ENCODE results near the gene SUPT16H. TPM values are rescaled to one million over a fixed set of nuclear protein-coding genes. Genes with fewer than 3 reads are reported as not detected.

SUPT16H gene
- total and polyA plus RNA-seq, 2 of the 13 experiments (the other 11 are each of a cell fraction or from before 2014, with no cell fraction given) = 77.5 to 230 TPM

- no peak overlapping the region for H3K4me3 ChIP-seq (replicated peaks in 1 of 3; ENCODE audit: insufficient read depth in 1 of 3, low read depth in 2 of 3, low read length in 3 of 3)
- BruUV-seq (replicated peaks) = no TSS peak
- no peak overlapping the region for H3K27ac ChIP-seq (ENCODE audit: extremely low read length, insufficient read depth, low read length)
- no peaks in the 10 kb centered on the region for H3K9me3 ChIP-seq (ENCODE audit: low read length)
- no peaks in the 10 kb centered on the region for H3K4me1 ChIP-seq (ENCODE audit: insufficient read depth, low read length)
- TF ChIP-seq DR1 (CRISPR knock-in tag; IDR thresholded peaks at IDR 0.05) (no peak), PAF1 (CRISPR knock-in tag; IDR thresholded peaks at IDR 0.05) (no peak), FOXJ3 (CRISPR knock-in tag; IDR thresholded peaks at IDR 0.05; ENCODE audit: borderline replicate concordance) (no peak), FUBP1 (CRISPR knock-in tag; IDR thresholded peaks at IDR 0.05; ENCODE audit: borderline replicate concordance) (no peak), SPEN (CRISPR knock-in tag; IDR thresholded peaks at IDR 0.05; ENCODE audit: low read depth) (no peak), ZNF552 (CRISPR knock-in tag; IDR thresholded peaks at IDR 0.05; ENCODE audit: borderline replicate concordance) (no peak), MATR3 (CRISPR knock-in tag; IDR thresholded peaks at IDR 0.05) (no peak), ARNT2 (CRISPR knock-in tag; IDR thresholded peaks at IDR 0.05; ENCODE audit: low read depth) (no peak), ZNF143 (CRISPR knock-in tag; IDR thresholded peaks at IDR 0.05) (no peak), THYN1 (CRISPR knock-in tag; IDR thresholded peaks at IDR 0.05; ENCODE audit: borderline replicate concordance, low read depth) (no peak)
- H3K4me2 ChIP-seq (ENCODE audit: low read depth, low read length) = no peak overlapping the region
- H3K36me3 ChIP-seq (replicated peaks in 1 of 2; ENCODE audit: control insufficient read depth in 1 of 2, insufficient read depth in 2 of 2, low read length in 2 of 2) = no peaks in the 10 kb centered on the region
- H3K27me3 ChIP-seq (ENCODE audit: control insufficient read depth in 1 of 2, insufficient read depth in 2 of 2, low read length in 2 of 2) = peaks cover 0 to 3% of the 10 kb centered on the region in 2 experiments; a peak in 2 of 5 replicates
- H3K9ac ChIP-seq (ENCODE audit: insufficient read depth, low read depth, low read length) = no peak overlapping the region
- no peak for FAIRE-seq
- in situ Hi-C loops (cut with HindIII; ENCODE audit: extremely low pct_ligation_motif_present, low pct_unique_long_range_greater_than_20kb) = no loop called here
- H3K79me2 ChIP-seq (ENCODE audit: insufficient read depth, low read length) = no peaks in the 10 kb centered on the region
- ATAC-seq = no peak
- ChIA-PET POLR2A (no interaction called here), CTCF (ENCODE audit: low intra/inter-chr PET ratio, low total read pairs) (no interaction called here)
- H4K20me1 ChIP-seq (ENCODE audit: insufficient read depth, low read length) = no peaks in the 10 kb centered on the region
- WGBS (ENCODE audit: low lambda C conversion rate) = 36% methylated on average over 2 of the region's 2 CpGs
- intact Hi-C loops (cut with micrococcal nuclease; ENCODE audit: unreplicated experiment) = no loop called here
- no peak overlapping the region for H2AFZ ChIP-seq (ENCODE audit: low read length)
- no peak for DNase-seq (ENCODE audit: low spot score)
Measured at GRCh38 chr14:21332950-21333349, 50.9 kb downstream of the SUPT16H start.

Data from HepG2 (cell line).